SU-DHL-6 (cell line): ENCODE measurements around the gene IGSF10.

Experiments used
- CTCF ChIP-seq: fragments of 200-600 bp; sonication (generic); IDR thresholded peaks from one replicate; pipeline ENCODE4 v1.5.1; 2017; ENCODE audit warnings: antibody characterized with exemption, mild to moderate bottlenecking, low read length, moderate library complexity; ENCODE audit not compliant: insufficient read depth, poor library complexity, severe bottlenecking
- EZH2phosphoT487 ChIP-seq: fragments of 200-600 bp; sonication (generic), shearing (Covaris generic); conservative IDR thresholded peaks from 2 replicates; pipeline ENCODE4 v1.6.1; 2018; ENCODE audit warnings: mild to moderate bottlenecking, antibody characterized with exemption, low read length, moderate library complexity, mixed read lengths

GRCh38 chr3:151452368-151452767 lies 8.5 kb downstream of the IGSF10 start:
- TF ChIP-seq CTCF (no peak), EZH2phosphoT487 (no peak)
